ENCODE measurements around the gene SIN3B.

SIN3B gene

DNA sequence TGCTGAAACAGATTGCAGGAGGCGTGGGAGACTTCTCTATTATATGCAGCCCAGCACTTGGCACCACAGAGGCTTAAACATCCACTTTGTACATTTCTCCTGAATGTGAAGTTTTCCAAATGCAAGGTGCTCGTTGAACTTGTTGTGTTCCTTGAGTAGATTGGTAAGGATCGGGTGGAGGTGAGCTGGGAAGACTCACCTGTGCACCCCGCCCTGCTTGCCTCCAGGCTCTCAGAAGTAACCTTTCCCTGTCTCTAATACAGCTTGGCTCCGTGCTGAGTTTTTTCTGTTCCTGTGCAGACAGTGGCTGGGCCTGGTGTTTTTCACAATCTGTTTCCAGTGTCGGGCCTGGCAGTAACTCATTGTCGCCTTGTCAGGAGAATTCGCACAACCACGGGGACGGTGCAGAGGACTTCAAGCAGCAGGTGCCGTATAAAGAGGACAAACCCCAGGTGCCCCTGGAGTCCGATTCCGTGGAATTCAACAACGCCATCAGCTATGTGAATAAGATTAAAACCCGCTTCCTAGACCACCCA, 12.3 kb downstream of the SIN3B start:
- TF ChIP-seq, protein P1, sequence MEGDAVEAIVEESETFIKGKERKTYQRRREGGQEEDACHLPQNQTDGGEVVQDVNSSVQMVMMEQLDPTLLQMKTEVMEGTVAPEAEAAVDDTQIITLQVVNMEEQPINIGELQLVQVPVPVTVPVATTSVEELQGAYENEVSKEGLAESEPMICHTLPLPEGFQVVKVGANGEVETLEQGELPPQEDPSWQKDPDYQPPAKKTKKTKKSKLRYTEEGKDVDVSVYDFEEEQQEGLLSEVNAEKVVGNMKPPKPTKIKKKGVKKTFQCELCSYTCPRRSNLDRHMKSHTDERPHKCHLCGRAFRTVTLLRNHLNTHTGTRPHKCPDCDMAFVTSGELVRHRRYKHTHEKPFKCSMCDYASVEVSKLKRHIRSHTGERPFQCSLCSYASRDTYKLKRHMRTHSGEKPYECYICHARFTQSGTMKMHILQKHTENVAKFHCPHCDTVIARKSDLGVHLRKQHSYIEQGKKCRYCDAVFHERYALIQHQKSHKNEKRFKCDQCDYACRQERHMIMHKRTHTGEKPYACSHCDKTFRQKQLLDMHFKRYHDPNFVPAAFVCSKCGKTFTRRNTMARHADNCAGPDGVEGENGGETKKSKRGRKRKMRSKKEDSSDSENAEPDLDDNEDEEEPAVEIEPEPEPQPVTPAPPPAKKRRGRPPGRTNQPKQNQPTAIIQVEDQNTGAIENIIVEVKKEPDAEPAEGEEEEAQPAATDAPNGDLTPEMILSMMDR (IDR thresholded peaks at IDR 0.05; ENCODE audit: low read depth, low read length): no peak
- no peak overlapping the region for H3K4me3 ChIP-seq (ENCODE audit: low read depth, low read length)

DNA sequence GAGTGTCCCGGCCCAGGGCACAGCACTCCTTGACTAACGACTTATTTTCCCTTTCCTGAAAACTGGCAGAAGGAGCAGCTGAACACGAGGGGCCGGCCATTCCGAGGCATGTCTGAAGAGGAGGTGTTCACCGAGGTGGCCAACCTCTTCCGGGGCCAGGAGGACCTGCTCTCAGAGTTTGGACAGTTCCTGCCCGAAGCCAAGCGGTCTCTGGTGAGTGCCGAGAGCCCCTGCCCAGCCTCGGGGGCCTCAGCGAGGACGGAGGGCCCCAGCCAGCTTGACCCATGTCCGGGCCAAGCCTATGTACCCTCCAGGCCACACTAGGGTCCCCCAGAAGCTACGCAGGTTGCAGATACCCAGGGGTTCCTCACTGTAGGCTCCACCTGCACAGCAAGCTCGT, 17.7 kb downstream of the SIN3B start:
- TF ChIP-seq, protein P1 (IDR thresholded peaks at IDR 0.05; ENCODE audit: low read depth, low read length): no peak
- no peak overlapping the region for H3K4me3 ChIP-seq (ENCODE audit: low read depth, low read length)

DNA sequence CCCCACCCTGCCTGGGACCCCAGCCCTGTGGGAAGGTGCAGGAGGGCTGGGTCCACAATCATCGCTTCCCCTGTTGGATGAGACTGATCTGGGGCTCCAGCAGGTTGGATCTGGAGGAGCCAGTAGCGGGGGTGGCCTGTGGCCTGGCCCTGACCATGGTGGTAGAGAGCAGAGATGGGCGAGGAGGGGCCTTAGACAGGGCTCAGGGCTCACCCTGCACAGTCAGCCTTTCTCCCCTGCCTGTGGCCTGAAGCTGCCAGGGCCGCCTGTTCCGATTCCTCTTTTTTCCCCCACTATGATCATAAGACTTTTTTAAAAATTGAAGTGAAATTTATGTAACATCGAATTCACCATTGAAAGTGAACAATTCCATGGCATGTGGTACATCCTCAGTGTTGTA, 18.2 kb downstream of the SIN3B start:
- no peak overlapping the region for H3K4me3 ChIP-seq (ENCODE audit: low read depth, low read length)
- TF ChIP-seq, protein P1 (IDR thresholded peaks at IDR 0.05; ENCODE audit: low read depth, low read length): no peak

DNA sequence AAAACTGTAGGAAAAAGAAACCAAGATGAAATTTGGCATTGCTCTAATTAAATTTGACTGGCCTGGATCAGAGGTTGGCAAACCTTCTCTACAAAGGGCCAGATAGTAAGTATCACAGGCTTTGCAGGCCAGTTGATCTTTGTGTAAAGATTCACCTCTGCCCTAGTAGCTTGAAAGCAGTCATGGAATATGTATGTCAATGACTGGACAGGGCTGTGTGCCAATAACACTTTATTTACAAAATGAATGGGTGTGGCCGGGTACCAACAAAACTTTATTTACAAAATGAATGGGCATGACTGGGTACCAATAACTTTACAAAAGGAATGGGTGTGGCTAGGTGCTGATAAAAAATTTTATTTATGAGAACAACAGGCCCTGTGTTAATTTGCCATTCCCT, 20.0 kb downstream of the SIN3B start:
- H3K4me3 ChIP-seq (ENCODE audit: low read depth, low read length): no peak overlapping the region
- TF ChIP-seq, protein P1 (IDR thresholded peaks at IDR 0.05; ENCODE audit: low read depth, low read length): no peak

DNA sequence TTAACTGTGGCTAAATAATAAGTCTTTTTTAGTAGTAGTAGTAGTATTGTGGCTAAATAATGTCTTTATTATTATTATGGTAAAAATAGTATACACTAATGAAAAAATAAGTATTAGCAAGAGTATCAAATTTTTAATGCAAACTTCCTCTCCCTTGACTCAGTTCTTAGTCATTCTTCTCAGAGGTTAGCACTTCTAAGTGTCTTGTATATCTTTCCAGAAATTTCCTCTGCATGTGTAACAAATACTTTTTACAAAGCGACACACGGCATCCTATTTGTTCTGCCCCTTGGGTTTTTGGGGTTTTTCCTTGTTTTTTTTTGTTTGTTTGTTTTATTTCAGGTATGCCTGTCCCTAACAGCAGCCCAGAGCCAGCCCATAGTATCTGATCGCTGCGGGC, 20.9 kb downstream of the SIN3B start:
- TF ChIP-seq, protein P1 (IDR thresholded peaks at IDR 0.05; ENCODE audit: low read depth, low read length): no peak
- no peak overlapping the region for H3K4me3 ChIP-seq (ENCODE audit: low read depth, low read length)

DNA sequence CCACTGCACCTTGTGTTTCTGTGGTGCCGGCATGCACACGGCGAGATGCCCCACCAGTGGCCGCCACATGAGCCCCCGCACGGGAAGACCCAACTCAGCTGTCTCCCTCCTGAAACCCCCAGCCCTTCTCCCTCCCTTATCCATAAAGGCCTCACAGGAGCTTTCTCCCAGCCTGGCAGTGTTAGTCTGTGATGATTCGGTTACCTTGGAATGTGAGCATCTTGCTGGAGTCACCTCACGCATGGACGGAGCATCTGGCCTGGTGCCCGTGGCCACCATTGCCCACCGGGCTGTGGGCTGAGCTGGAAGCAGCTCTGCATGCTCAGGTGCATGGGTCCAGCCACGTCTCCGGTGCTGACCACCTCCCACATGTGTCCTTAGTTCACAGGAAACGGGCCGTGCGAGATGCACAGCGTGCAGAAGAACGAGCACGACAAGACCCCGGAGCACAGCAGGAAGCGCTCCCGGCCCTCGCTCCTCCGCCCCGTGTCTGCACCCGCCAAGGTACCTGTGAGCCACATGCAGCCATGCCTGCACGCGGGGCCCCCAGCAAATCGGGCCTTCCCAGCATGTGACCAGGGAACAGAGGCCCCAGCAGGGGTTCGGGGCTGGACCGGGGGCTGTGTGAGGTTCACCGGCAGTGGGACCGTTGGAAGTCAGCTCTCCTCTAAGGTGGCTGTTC, 22.0 kb downstream of the SIN3B start:
- TF ChIP-seq, protein P1 (IDR thresholded peaks at IDR 0.05; ENCODE audit: low read depth, low read length): no peak
- no peak overlapping the region for H3K4me3 ChIP-seq (ENCODE audit: low read depth, low read length)

DNA sequence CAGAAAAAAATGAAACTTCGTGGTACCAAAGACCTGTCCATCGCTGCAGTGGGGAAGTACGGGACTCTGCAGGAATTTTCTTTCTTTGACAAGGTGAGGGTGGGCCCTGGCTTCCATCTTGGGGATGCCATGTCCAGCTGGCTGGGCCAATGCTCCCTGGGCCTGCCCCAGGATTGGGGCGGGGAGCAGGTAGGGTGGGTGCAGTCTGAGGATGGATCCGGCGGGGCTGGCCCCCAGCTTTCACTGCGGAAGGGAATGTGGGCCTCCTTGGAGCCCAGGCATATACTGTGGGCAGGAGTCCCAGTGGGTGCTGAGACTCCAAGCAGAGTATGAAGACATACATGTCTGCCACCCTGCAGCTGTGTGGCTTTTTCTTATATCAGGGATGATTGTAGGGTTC, 23.9 kb downstream of the SIN3B start:
- H3K4me3 ChIP-seq (ENCODE audit: low read depth, low read length): no peak overlapping the region
- TF ChIP-seq, protein P1 (IDR thresholded peaks at IDR 0.05; ENCODE audit: low read depth, low read length): no peak
